SK-N-SH treated with all-trans-retinoic acid at 6 μM for 48 hours (cell line): ENCODE results near the gene DBNDD1.

ENCODE experiments used
- ATAC-seq: fragments of 200-7000 bp; cut with Tn5 transposase; 3 replicates; pipeline ENCODE4 v1.9.1; 2020; ENCODE audit warnings: mild to moderate bottlenecking, moderate library complexity
- ARNTL ChIP-seq: fragments of 450-650 bp; formaldehyde crosslinking; IDR thresholded peaks from 2 replicates; pipeline ENCODE4 v1.5.0; 2020; ENCODE audit warnings: low read depth, mild to moderate bottlenecking, moderate library complexity, borderline replicate concordance
- BACH2 ChIP-seq: fragments of 250-450 bp; sonication (Bioruptor Pico); IDR thresholded peaks from 2 replicates; pipeline ENCODE4 v1.9.0; 2021; ENCODE audit warnings: mild to moderate bottlenecking, borderline replicate concordance
- CREB5 ChIP-seq: fragments of 250-450 bp; sonication (Bioruptor Pico); IDR thresholded peaks from 2 replicates; pipeline ENCODE4 v1.5.1; 2020; ENCODE audit warnings: low read depth, mild to moderate bottlenecking, moderate library complexity
- CSDC2 ChIP-seq: fragments of 250-450 bp; sonication (Bioruptor Pico); IDR thresholded peaks from 2 replicates; pipeline ENCODE4 v1.5.0; 2020; ENCODE audit warnings: mild to moderate bottlenecking, moderate library complexity
- CSRNP3 ChIP-seq: fragments of 250-450 bp; sonication (Bioruptor Pico); IDR thresholded peaks from 2 replicates; pipeline ENCODE4 v1.5.1; 2021; ENCODE audit warnings: mild to moderate bottlenecking, moderate library complexity
- ESRRG ChIP-seq: fragments of 250-450 bp; sonication (Bioruptor Pico); IDR thresholded peaks from 2 replicates; pipeline ENCODE4 v1.6.1; 2021; ENCODE audit warnings: mild to moderate bottlenecking
- GLIS3 ChIP-seq: fragments of 250-450 bp; sonication (Bioruptor Pico); IDR thresholded peaks from 2 replicates; pipeline ENCODE4 v1.5.0; 2020; ENCODE audit warnings: mild to moderate bottlenecking, moderate library complexity
- ISL1 ChIP-seq: fragments of 250-450 bp; sonication (Bioruptor Pico); IDR thresholded peaks from 2 replicates; pipeline ENCODE4 v2.1.2; 2022; ENCODE audit warnings: mild to moderate bottlenecking, moderate library complexity
- OSR1 ChIP-seq: fragments of 250-450 bp; sonication (Bioruptor Pico); IDR thresholded peaks from 2 replicates; pipeline ENCODE4 v1.8.0; 2022; ENCODE audit warnings: moderate library complexity, mild to moderate bottlenecking, inconsistent platforms
- POU6F1 ChIP-seq: fragments of 250-450 bp; sonication (Bioruptor Pico); IDR thresholded peaks from 2 replicates; pipeline ENCODE4 v1.8.0; 2021; ENCODE audit warnings: low read depth, mild to moderate bottlenecking, moderate library complexity, borderline replicate concordance
- PPARA ChIP-seq: fragments of 250-450 bp; sonication (Bioruptor Pico); IDR thresholded peaks from 2 replicates; pipeline ENCODE4 v1.5.0; 2020; ENCODE audit warnings: mild to moderate bottlenecking, borderline replicate concordance
- RARB ChIP-seq: fragments of 250-450 bp; sonication (Bioruptor Pico); IDR thresholded peaks from 2 replicates; pipeline ENCODE4 v1.8.0; 2021; ENCODE audit warnings: mild to moderate bottlenecking, moderate library complexity
- SNAI2 ChIP-seq: fragments of 250-450 bp; sonication (Bioruptor Pico); IDR thresholded peaks from 2 replicates; pipeline ENCODE4 v1.5.0; 2020; ENCODE audit warnings: mild to moderate bottlenecking, moderate library complexity
- TCF4 ChIP-seq: fragments of 250-450 bp; sonication (Bioruptor Pico); IDR thresholded peaks from 2 replicates; pipeline ENCODE4 v1.8.0; 2021; ENCODE audit warnings: mild to moderate bottlenecking, moderate library complexity, borderline replicate concordance
- TOX ChIP-seq: fragments of 250-450 bp; sonication (Bioruptor Pico); IDR thresholded peaks from 2 replicates; pipeline ENCODE4 v1.8.0; 2021; ENCODE audit warnings: mild to moderate bottlenecking, moderate library complexity, borderline replicate concordance
- TSHZ2 ChIP-seq: fragments of 250-450 bp; sonication (Bioruptor Pico); IDR thresholded peaks from 2 replicates; pipeline ENCODE4 v1.5.0; 2020; ENCODE audit warnings: mild to moderate bottlenecking, moderate library complexity
- ZC3H10 ChIP-seq: fragments of 250-450 bp; sonication (Bioruptor Pico); IDR thresholded peaks from 2 replicates; pipeline ENCODE4 v1.5.1; 2021; ENCODE audit warnings: mild to moderate bottlenecking, moderate library complexity
- ZFP3 ChIP-seq: fragments of 250-450 bp; sonication (Bioruptor Pico); IDR thresholded peaks from 2 replicates; pipeline ENCODE4 v1.5.0; 2020; ENCODE audit warnings: mild to moderate bottlenecking, moderate library complexity
- ZFP30 ChIP-seq: fragments of 450-650 bp; formaldehyde crosslinking; IDR thresholded peaks from 2 replicates; pipeline ENCODE4 v1.5.0; 2022; ENCODE audit warnings: mild to moderate bottlenecking, moderate library complexity
- ZNF565 ChIP-seq: fragments of 450-650 bp; formaldehyde crosslinking; conservative IDR thresholded peaks from 2 replicates; pipeline ENCODE4 v1.5.0; 2020; ENCODE audit warnings: low read depth, mild to moderate bottlenecking, moderate library complexity
- ZNF70 ChIP-seq: fragments of 450-650 bp; formaldehyde crosslinking; IDR thresholded peaks from 2 replicates; pipeline ENCODE4 v1.5.0; 2020; ENCODE audit warnings: mild to moderate bottlenecking, moderate library complexity
- ZNF8 ChIP-seq: fragments of 450-650 bp; formaldehyde crosslinking; IDR thresholded peaks from 2 replicates; pipeline ENCODE4 v1.5.0; 2020; ENCODE audit warnings: mild to moderate bottlenecking, moderate library complexity

DBNDD1 gene

GRCh38 chr16:90046122-90046970 is 27.1 kb upstream of the DBNDD1 start:
- ATAC-seq = peak; percentile 14
- no peak for TF ChIP-seq CSRNP3 (CRISPR knock-in tag)
- no peak for TF ChIP-seq POU6F1
- no peak for TF ChIP-seq OSR1 (CRISPR knock-in tag)
- no peak for TF ChIP-seq PPARA (CRISPR knock-in tag)
- no peak for TF ChIP-seq ZNF70 (CRISPR knock-in tag)
- TF ChIP-seq CREB5 = no peak
- no peak for TF ChIP-seq ARNTL
- TF ChIP-seq TSHZ2 (CRISPR knock-in tag) = no peak
- no peak for TF ChIP-seq ISL1 (CRISPR knock-in tag)
- TF ChIP-seq ZNF565 (CRISPR knock-in tag) = no peak
- TF ChIP-seq TOX (CRISPR knock-in tag) = no peak
- no peak for TF ChIP-seq ZFP3 (CRISPR knock-in tag)
- no peak for TF ChIP-seq ZNF8 (CRISPR knock-in tag)
- TF ChIP-seq SNAI2 (CRISPR knock-in tag) = no peak
- no peak for TF ChIP-seq ESRRG (CRISPR knock-in tag)
- TF ChIP-seq BACH2 = no peak
- TF ChIP-seq TCF4 = no peak
- no peak for TF ChIP-seq ZC3H10

- ATAC-seq = no peak
- no peak for TF ChIP-seq GLIS3 (CRISPR knock-in tag)
- TF ChIP-seq ARNTL = no peak
- no peak for TF ChIP-seq TCF4
- no peak for TF ChIP-seq TOX (CRISPR knock-in tag)
- no peak for TF ChIP-seq BACH2
- TF ChIP-seq, all 23 proteins: peak for 0
Observed at GRCh38 chr16:90044111-90044551, 24.9 kb upstream of the DBNDD1 start.

GRCh38 chr16:90043526-90043925 is 24.3 kb upstream of the DBNDD1 start:
- no peak for ATAC-seq
- no peak for TF ChIP-seq ESRRG (CRISPR knock-in tag)
- TF ChIP-seq ARNTL = no peak
- TF ChIP-seq RARB (CRISPR knock-in tag) = no peak
- no peak for TF ChIP-seq GLIS3 (CRISPR knock-in tag)
- no peak for TF ChIP-seq PPARA (CRISPR knock-in tag)
- TF ChIP-seq SNAI2 (CRISPR knock-in tag) = no peak
- no peak for TF ChIP-seq CSDC2
- no peak for TF ChIP-seq OSR1 (CRISPR knock-in tag)
- TF ChIP-seq ZC3H10 = no peak
- TF ChIP-seq ISL1 (CRISPR knock-in tag) = no peak
- no peak for TF ChIP-seq ZFP30 (CRISPR knock-in tag)
- TF ChIP-seq TSHZ2 (CRISPR knock-in tag) = no peak
- TF ChIP-seq TOX (CRISPR knock-in tag) = no peak
- TF ChIP-seq ZNF8 (CRISPR knock-in tag) = no peak
- TF ChIP-seq ZNF70 (CRISPR knock-in tag) = no peak
- no peak for TF ChIP-seq ZNF565 (CRISPR knock-in tag)
- no peak for TF ChIP-seq TCF4
- no peak for TF ChIP-seq POU6F1
- no peak for TF ChIP-seq BACH2
